NT2/D1 (cell line): ENCODE data around the gene UGT2B15.
"Not testable (repeated sequence)": the region's sequence is repeated elsewhere in the genome, so short reads cannot be mapped to it uniquely, and the experiment has no call there.

ENCODE experiments used
- YY1 ChIP-seq: IDR thresholded peaks from 2 replicates; pipeline ENCODE4 v1.6.1; 2011; ENCODE audit not compliant: insufficient read length, insufficient read depth
- ZNF274 ChIP-seq: IDR thresholded peaks from 2 replicates; pipeline ENCODE4 v1.6.1; 2011; ENCODE audit warnings: mild to moderate bottlenecking, low read depth, low read length

- TF ChIP-seq ZNF274, YY1: not testable (repeated sequence)
Observed at GRCh38 chr4:68671217-68671616, 765 bp upstream of the UGT2B15 start.
